ENCODE data around the gene ARL8B.
"Not testable (repeated sequence)": the region's sequence is repeated elsewhere in the genome, so short reads cannot be mapped to it uniquely, and the experiment has no call there.

The ARL8B gene

DNA sequence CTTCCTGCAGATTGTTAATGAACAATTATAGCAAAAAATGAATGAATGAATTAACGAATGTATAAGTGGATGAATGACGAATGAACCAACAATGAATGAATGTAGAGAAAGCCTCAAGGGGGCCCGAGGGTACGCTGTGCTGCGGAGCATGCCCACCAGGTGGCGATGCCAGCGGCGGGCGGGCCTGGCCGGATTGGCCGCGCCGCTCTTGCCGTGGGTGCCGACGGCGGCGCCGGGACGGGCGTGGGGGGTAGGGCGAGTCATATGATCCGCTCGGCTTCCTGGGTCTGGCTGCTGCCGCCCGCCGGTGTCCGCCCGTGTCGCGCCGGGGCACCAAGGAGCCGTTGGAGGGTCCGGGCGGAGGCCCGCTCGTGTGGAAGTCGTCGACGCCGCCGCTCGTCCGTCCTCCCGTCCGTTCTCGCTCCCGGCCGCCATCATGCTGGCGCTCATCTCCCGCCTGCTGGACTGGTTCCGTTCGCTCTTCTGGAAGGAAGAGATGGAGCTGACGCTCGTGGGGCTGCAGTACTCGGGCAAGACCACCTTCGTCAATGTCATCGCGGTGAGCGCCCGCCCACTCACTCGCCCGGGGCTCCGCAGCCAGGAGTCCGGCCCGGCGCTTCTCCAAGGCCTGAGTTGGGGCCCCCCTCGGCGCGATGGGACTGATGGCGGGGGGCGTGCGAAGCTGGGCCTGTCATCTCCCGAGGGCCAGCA lies at the start of gene ARL8B:
Gene ARL8B, plus strand, starts transcription at position 263 of the 711 bp plus-strand sequence. Its CDS starts 174 bp downstream, at position 437.
- DNase-seq (ENCODE audit: low spot score): peak; percentile 77

DNA sequence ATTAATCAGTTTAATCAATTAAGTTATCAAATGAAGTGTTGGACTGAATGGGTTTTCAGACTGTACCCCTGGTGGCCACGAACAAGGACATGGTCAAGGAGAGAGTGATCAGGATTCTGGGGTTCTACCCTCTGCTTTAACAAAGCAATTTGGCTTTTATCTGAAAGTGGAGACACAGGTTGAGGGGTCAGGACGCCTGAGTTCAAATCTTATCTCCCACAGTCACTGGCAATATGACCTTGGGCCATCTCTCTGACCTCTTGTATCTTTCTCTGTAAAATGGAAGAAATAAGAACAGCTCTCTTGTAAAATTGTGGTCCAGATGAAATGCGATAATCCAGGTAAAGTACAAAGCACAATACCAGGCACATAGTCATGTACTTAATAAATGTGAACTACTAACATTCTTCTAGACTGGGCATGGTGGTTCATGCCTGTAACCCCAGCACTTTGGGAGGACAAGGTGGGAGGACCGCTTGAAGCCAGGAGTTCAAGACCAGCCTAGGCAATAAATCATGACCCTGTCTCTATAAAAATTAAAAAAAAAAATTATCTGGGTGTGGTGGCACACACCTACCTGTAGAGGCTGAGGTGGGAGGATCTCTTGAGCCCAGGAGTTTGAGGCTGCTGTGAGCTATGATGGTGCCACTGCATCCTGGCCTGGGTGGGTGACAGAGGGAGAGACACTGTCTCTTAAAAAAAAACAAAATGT lies 48.6 kb upstream of the ARL8B start:
- DNase-seq (ENCODE audit: low spot score): no peak

DNA sequence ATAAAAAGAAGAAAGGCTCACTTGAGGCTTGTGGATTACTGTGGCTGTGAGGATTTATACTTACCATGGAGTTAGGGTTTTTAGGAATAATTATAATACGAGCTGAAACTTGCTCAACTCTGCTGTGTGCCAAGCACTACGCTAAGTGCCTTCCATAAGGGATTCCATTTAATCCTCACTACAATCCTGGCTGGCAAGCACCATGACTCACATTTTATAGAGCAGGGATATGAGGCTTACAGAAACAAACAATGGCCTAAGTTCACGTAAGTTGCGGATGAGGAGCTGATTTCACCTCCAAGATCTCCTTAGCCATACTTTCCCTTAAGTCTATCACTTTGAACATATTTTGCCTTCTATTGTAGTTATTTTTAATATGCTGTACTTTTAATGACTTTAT lies 43.9 kb upstream of the ARL8B start:
- no peak for DNase-seq (ENCODE audit: low spot score)

DNA sequence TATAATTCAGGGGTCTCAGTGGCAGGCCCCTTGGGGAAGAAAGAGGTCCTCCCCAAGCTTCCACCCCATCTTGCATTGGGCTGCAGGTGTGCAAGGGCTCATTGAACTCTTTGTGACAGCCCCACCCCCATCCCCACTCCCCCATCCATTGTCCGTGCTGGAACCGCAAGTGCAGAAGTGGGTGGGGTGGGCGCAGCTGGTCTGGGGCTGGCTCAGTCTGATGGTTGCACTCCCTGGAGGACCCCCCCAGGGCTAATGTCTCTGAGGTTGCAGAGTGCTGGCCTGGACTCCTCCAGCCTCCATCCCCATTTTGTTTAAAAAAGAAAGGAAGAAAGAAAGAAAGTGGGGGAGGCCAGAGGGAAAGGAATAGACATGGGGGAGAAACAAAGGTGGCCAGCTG lies 42.3 kb upstream of the ARL8B start:
- no peak for DNase-seq (ENCODE audit: low spot score)

DNA sequence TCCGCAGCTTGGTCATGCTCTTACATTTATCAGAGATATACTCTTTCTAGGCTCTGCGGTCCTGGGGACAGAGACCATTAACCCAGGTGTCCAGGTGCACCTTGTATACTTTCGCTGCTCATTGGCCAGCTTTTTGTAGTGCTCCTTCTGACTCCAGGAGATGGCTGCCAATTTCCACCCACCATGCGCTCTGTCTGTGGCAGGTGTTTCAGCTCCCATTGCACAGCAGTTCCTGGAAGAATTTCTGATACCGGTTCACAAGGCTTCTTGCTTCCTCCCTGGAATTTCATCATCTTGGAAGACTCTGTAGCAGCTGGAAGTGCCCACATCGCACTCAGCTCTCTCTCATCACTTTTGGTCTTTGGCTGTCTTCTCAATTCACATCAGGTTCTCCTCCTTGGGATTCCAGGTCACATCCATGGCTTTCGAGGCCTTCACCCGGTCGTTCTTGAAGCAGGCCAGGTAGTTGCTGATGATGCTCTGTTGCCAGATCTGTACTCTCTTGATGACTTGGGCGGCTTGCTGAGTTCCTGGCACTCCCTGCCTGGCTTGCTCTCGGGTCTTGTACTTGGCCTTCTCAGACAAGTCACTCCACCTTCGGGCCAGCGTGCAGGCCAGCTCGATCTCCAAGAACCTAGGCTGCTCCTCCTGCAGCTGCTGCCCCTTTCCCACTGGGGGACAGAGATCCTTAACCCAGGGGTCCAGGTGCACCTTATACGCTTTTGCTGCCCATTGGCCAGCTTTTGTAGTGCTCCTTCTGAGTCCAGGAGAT lies 41.1 kb upstream of the ARL8B start:
- no peak for DNase-seq (ENCODE audit: low spot score)

DNA sequence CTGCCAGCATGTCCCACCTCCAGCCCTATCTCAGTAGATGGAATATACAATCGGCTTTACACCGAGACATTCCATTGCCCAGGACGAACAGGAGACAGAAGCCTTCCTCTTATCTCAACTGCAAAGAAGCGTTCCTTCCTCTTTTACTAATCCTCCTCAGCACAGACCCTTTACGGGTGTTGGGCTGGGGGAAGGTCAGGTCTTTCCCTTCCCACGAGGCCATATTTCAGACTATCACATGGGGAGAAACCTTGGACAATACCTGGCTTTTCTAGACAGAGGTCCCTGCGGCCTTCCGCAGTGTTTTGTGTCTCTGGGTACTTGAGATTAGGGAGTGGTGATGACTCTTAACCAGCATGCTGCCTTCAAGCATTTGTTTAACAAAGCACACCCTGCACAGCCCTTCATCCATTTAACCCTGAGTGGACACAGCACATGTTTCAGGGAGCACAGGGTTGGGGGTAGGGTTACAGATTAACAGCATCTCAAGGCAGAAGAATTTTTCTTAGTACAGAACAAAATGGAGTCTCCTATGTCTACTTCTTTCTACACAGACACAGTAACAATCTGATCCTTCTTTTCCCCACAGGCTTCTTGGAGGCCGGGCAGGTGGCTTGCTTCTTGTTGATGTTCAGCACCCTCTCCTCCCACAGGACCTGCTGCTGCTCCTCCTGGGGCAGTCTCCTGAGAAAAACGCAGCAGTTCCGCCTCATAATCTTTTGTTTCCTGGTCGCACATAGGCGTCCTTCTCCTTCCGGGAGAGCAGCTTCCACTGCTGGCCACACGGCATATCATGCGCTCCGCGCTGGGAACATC lies 39.9 kb upstream of the ARL8B start:
- not testable (repeated sequence) for DNase-seq (ENCODE audit: low spot score)

DNA sequence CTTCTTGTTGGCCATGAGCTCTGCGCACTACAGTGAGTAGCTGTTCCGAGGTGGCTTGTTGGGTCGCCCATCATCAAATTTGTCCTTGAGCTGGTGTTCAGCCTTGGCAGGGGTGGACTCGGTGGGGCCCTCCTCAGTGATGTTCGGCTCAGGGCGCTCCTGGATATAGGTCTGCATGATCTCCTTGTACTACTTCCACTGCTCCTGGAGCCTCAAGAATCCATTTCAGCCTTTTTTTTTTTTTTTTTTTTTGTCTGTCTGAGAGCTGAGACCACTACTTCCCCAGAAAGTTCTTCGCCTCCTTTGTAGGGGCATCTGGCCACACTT lies 39.3 kb upstream of the ARL8B start:
- DNase-seq (ENCODE audit: low spot score): no peak

DNA sequence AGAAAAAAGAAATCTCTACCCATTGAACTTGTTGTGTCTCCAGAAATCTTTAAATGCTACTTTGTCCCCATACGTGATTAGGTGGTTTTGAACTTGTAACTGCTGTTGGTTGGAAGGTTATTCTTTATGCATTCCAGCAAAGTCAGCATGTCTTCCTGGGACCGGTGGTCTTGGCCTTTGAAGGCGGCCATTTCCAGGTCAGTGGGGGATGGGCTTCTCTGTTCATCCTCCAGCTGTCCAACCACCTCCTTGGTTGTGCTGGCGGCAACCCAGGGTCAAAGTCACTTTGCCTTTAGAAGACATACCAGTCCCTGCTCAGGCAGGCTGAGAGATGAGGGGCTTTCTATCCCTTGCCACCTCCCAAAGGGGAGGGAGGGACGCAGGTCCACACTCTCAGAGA lies 37.9 kb upstream of the ARL8B start:
- no peak for DNase-seq (ENCODE audit: low spot score)

DNA sequence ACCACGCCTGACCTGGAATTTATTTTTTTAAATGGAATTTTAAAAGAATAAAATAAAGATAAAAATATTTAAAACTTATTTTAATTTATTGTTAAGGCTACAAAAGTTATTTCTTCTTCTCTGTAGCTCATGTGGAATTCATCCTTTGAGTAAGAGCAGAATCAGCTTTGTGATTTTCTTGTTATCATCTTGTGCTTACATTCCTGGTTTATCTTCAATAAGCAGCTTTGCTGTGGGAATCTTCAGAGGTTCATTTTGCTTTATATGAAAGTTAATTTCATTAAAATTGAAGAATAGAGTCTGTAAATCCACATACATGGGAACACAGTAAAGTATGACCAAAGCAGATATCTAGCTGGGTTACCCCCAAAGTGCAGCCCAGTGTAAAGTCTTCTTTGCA lies 35.4 kb upstream of the ARL8B start:
- DNase-seq (ENCODE audit: low spot score): no peak

DNA sequence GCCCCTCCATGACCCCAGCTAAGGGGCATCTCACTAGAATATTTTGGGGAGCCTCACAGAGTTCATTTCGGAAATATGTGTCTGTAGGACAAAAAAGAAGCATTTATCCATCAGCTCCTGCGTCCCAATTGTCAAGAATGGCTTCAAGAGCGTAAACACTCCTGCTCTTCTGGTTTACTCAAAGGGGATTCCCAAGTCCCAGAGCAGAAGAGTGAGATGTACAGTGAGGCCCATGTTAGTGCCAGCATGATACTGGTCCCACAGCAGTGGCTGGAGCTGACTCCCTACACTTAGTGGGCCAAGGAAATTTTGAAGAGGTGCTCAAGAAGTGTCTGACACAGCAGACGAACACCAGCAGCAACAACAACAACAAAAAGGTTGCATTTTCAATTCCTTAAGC lies 34.9 kb upstream of the ARL8B start:
- no peak for DNase-seq (ENCODE audit: low spot score)

DNA sequence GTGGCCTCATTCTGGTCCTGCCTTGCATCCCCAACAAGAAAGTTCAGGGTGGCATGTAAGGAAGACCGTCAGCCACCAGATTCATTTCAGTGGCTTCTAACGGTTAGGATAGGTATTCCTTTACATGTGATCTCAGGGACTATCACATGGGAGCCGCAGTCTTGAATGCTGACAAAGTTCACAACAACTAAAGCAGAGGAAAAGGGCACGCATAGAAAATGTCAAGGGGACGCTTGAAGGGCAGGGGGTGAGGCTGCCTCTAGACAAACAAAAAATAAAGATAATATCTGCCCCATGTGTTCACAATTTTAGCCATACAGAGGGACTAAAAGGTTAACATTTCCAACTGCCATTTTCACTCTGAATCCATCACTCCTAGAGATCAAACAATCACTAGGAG lies 31.9 kb upstream of the ARL8B start:
- DNase-seq (ENCODE audit: low spot score): no peak

DNA sequence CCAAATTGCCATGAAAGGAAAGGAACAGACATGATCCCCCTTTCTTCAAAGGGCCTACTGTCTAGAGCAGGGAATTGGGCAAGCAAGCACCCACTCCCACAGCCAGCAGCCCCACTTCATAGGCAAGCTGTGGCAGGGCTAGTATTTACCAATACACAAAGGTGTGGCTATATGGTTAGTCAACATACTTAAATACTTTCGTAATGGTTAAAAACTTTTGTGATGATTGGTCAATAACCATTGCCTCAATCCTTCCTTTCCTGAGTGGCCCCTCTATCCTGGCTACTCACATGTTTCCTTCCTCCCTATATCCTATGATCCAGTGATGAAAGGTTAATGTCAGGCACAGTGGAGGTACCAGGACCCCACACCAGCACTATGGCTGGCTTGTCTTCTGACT lies 30.1 kb upstream of the ARL8B start:
- no peak for DNase-seq (ENCODE audit: low spot score)

DNA sequence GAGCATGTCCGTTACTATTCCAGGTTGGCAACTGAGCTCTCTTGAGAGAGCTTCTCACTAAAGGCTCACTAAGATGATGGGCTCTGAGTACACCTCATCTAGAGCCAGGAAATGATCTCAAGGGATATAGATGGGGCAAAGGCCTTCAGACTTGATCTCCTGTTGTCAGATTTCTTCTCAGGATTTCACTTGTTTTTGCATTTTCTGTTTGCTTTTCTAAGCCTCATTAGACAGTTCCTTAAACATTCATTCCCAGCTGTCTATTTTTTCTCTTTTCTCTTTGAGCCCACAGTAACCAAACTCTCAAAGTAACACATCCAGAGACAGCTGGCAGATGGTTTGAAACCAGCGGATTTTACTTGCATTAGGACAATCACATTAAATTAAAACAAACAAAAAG lies 28.4 kb upstream of the ARL8B start:
- no peak for DNase-seq (ENCODE audit: low spot score)

DNA sequence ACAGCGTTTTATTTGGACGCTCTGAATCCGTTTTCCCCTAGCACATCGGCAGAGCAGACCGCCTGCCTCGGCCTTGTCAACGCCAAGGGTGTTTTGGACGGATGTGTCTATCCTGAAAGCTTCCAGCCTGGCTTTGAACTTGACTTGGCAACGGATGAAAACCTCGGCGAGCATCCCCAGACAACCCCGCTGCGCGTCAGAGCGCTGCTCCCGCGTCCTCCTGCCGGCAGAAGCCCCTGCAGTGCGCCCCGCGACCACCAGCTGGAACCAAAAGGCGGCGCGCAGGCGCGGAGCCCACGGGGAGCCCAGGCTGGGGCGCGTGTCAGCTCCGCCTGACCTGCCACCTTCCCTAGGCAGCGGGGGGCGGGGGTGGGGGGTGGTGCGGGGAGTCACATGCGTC lies 26.2 kb upstream of the ARL8B start:
- no peak for DNase-seq (ENCODE audit: low spot score)

DNA sequence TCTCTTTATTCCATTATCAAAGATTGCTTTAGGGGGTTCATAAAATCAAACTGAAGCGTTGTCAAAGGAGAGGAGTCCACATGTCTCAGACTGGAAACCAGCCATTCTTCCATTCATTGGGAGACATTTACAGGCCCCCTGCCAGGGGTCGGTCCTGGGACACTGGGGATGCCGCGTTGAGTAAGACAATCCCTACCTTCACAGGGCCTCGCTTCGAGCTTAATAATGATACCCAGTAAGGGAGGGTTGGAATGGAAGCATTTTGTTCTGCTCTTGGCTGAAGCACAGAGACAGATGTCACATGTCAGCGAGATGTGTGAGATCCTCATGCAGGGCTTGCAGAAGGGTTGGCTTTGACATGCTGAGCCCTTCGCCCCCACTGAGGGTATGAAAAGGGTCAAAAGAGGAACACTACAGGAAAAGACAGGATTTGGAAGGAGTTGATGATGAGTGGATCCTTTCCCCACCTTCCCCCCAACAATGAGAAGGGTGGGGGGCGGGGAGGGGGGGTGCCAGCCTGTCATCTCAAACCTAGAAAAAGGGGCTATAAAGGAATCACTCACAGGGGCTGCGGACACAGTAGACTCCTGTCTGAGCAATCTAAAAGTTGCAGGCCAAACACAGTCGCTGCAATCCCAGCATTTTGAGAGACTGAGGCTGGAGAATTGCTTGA lies 25.6 kb upstream of the ARL8B start:
- DNase-seq (ENCODE audit: low spot score): no peak

DNA sequence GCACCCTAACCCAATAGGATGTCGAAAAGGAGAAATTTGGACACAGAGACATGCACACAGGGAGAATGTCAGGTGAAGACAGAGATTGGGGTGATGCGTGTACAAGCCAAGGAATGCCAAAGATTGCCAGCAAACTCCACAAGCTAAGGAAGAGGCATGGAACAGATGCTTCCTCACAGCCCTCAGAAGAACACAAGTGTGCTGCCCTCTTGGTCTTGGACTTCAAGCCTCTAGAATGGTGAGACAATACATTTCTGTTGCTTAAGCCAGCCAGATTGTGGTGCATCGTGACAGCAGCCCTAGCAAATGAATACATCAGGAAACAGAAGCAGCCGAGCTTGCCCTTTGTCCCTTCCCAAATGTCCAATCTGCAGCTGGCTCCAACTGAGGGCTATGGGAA lies 23.7 kb upstream of the ARL8B start:
- no peak for DNase-seq (ENCODE audit: low spot score)

DNA sequence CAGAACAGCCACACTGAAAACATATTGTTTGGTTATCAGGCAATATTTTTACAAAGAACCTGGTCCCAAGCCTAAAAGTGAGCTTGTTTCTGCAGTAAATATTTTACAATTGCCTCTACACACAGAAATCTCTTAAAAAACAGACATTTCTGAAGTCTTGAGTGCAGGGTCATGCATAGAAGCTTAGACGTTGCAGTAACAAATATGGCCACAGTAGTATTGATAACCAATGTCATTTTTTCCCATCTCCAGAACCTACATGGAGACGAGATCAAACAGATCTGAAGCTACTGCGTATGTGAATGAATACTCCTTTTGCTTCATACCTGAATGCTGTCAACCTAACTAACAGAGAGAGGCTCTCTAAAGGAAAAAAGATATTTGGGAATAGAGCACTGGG lies 19.6 kb upstream of the ARL8B start:
- DNase-seq (ENCODE audit: low spot score): no peak

DNA sequence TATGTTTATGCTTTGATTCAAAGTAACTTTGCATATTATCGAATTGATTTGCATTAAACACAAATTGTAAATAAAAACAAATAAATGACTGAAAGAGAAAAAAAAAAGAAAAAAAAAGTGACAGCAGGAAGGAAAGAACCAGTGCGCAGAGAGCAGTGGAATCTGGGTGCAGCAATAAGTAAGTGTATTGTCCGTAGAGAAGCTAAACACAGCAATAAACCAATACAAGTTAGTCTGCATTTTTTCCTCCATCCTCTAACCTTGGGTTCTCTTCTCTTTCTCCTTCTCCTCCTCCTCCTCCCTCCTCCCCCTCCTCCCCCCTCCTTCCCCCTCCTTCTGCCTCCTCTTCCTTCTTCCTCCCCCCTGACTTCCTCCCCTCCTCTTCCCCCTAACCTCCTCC lies 18.3 kb upstream of the ARL8B start:
- DNase-seq (ENCODE audit: low spot score): no peak

DNA sequence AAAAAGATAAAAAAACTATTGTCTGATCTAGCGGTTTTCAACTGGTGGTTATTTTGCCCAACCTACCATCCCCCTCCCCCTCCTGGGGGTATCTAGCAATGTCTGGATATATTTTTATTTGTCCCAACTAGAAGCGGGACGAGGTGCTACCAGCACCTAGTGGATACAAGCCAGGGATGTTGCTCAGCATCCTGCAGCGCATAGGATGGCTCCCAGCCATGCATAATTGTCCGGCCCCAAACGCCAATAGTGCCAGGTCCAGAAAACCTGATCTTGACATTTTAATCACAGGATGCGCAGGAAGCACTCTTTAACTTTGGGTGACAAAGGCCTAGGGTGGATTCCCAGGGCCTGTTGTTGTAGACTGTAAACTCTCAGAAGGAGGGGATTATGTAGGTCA lies 17.0 kb upstream of the ARL8B start:
- no peak for DNase-seq (ENCODE audit: low spot score)

DNA sequence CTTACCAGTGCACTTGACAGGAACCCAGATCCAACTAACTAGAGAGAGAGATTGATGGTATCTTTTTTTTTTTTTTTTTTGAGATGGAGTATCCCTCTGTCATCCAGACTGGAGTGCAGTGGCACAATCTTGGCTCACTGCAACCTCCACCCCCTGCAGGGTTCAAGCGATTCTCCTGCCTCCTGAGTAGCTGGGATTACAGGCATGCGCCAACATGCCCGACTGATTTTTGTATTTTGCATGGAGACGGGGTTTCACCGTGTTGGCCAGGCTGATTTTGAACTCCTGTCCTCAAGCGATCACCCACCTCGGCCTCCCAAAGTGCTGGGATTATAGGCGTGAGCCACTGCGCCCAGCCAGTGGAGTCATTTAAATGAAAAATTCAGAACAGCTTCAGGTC lies 15.7 kb upstream of the ARL8B start:
- DNase-seq (ENCODE audit: low spot score): not testable (repeated sequence)

DNA sequence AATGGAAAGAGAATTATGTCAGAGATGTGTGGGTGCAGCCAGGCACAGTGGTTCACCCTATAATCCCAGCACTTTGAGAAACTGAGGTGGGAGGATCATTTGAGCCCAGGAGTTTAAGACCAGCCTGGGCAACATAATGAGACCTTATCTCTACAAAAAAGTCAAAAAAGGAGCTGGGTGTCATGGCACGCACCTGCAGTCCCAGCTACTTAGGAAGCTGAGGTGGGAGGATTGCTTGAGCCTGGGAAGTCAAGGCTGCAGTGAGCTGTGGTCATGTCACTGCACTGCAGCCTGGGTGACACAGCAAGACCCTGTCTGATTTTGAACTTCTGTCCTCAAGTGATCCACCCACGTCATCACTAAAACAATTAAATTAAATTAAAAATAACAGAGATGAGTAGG lies 15.2 kb upstream of the ARL8B start:
- not testable (repeated sequence) for DNase-seq (ENCODE audit: low spot score)

DNA sequence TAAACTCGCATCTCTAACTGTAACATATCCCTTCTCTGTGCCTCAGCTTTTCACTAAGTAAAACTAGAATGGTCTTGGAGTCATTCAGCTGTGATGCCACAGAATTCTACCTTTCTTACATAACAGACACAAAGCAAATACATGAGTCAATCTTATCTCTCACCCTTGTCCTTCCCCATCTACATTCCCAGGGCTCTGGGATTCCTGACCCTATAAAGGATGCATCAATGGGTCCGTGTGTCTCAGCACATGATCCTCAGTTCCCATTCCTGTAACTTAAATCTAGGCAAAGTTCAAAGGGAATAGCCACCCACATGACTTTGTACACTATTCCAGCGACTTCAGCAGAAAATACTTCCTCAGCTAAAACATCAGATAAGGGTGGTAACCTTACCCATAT lies 11.8 kb upstream of the ARL8B start:
- DNase-seq (ENCODE audit: low spot score): no peak

Measured in pons (tissue), 1 donor.